ENCODE measurements around the gene MRPL36.

Gene MRPL36

GRCh38 chr5:1771149-1772065, 28.2 kb downstream of the MRPL36 start:
- ChIA-PET CTCF (interaction anchor here (0.8 kb wide), 1 partner anchor 9 kb away, joined by 3 read pairs; no protein-coding TSS in a partner anchor), POLR2A (interaction anchor here (0.9 to 1.3 kb wide), 2 partner anchors 29 to 30 kb away, joined by 3 to 4 read pairs; partner anchors contain the start of gene NDUFS6)
- no peak for DNase-seq (ENCODE audit: extremely low spot score)
- TF ChIP-seq PKNOX1 (IDR thresholded peaks at IDR 0.05): no peak
- TF ChIP-seq NFRKB (IDR thresholded peaks at IDR 0.05): no peak
- TF ChIP-seq SUZ12 (IDR thresholded peaks at IDR 0.05): no peak
- TF ChIP-seq L3MBTL2 (conservative IDR thresholded peaks at IDR 0.05): no peak
- no peak for TF ChIP-seq ARNT (IDR thresholded peaks at IDR 0.05)
- TF ChIP-seq FOXM1 (IDR thresholded peaks at IDR 0.05; ENCODE audit: borderline replicate concordance): no peak
- TF ChIP-seq BHLHE40 (IDR thresholded peaks at IDR 0.05; ENCODE audit: borderline replicate concordance): no peak

- ChIA-PET CTCF (no interaction called here), POLR2A (interaction anchor here (1.3 kb wide), 1 partner anchor 31 kb away, joined by 4 read pairs; the partner anchor contains the start of gene NDUFS6)
- TF ChIP-seq L3MBTL2 (conservative IDR thresholded peaks at IDR 0.05): no peak
- no peak for TF ChIP-seq ZNF384 (IDR thresholded peaks at IDR 0.05)
- no peak for TF ChIP-seq PKNOX1 (IDR thresholded peaks at IDR 0.05)
- no peak for TF ChIP-seq LEF1 (IDR thresholded peaks at IDR 0.05; ENCODE audit: borderline replicate concordance)
- no peak for TF ChIP-seq SP1 (IDR thresholded peaks at IDR 0.05)
- no peak for TF ChIP-seq BHLHE40 (IDR thresholded peaks at IDR 0.05; ENCODE audit: borderline replicate concordance)
- no peak for TF ChIP-seq HDGF (IDR thresholded peaks at IDR 0.05; ENCODE audit: borderline replicate concordance)
- TF ChIP-seq TARDBP (IDR thresholded peaks at IDR 0.05): no peak
- no peak for TF ChIP-seq FOXM1 (IDR thresholded peaks at IDR 0.05; ENCODE audit: borderline replicate concordance)
- TF ChIP-seq ARNT (IDR thresholded peaks at IDR 0.05): no peak
- no peak for TF ChIP-seq NFRKB (IDR thresholded peaks at IDR 0.05)
- no peak for TF ChIP-seq SUZ12 (IDR thresholded peaks at IDR 0.05)
- TF ChIP-seq FOXK2 (IDR thresholded peaks at IDR 0.05): no peak
- no peak for TF ChIP-seq FOXA1 (IDR thresholded peaks at IDR 0.05)
- DNase-seq (ENCODE audit: extremely low spot score): no peak
Measured at GRCh38 chr5:1770443-1770802, 29.2 kb downstream of the MRPL36 start.

GRCh38 chr5:1769752-1770442, 29.7 kb downstream of the MRPL36 start:
- CTCF ChIA-PET: no interaction called here
- POLR2A ChIA-PET: no interaction called here
- DNase-seq (ENCODE audit: extremely low spot score): no peak
- TF ChIP-seq TARDBP (IDR thresholded peaks at IDR 0.05) (no peak), CTBP1 (IDR thresholded peaks at IDR 0.05; ENCODE audit: borderline replicate concordance) (no peak), L3MBTL2 (conservative IDR thresholded peaks at IDR 0.05) (no peak), ARNT (IDR thresholded peaks at IDR 0.05) (no peak), FOXM1 (IDR thresholded peaks at IDR 0.05; ENCODE audit: borderline replicate concordance) (no peak), NFRKB (IDR thresholded peaks at IDR 0.05) (no peak), FOXA1 (IDR thresholded peaks at IDR 0.05) (no peak), FOXK2 (IDR thresholded peaks at IDR 0.05) (no peak), ELF4 (IDR thresholded peaks at IDR 0.05) (no peak), HDGF (IDR thresholded peaks at IDR 0.05; ENCODE audit: borderline replicate concordance) (no peak), ZNF384 (IDR thresholded peaks at IDR 0.05) (no peak), BHLHE40 (IDR thresholded peaks at IDR 0.05; ENCODE audit: borderline replicate concordance) (no peak), SUZ12 (IDR thresholded peaks at IDR 0.05) (no peak), SP1 (IDR thresholded peaks at IDR 0.05) (no peak), PKNOX1 (IDR thresholded peaks at IDR 0.05) (no peak), LEF1 (IDR thresholded peaks at IDR 0.05; ENCODE audit: borderline replicate concordance) (no peak)

- no peak for DNase-seq (ENCODE audit: extremely low spot score)
- no peak for TF ChIP-seq SUZ12 (IDR thresholded peaks at IDR 0.05)
- TF ChIP-seq ELF4 (IDR thresholded peaks at IDR 0.05): no peak
- TF ChIP-seq FOXK2 (IDR thresholded peaks at IDR 0.05): no peak
- no peak for TF ChIP-seq PKNOX1 (IDR thresholded peaks at IDR 0.05)
- no peak for TF ChIP-seq LEF1 (IDR thresholded peaks at IDR 0.05; ENCODE audit: borderline replicate concordance)
- TF ChIP-seq L3MBTL2 (conservative IDR thresholded peaks at IDR 0.05): no peak
- no peak for TF ChIP-seq FOXA1 (IDR thresholded peaks at IDR 0.05)
- TF ChIP-seq FOXM1 (IDR thresholded peaks at IDR 0.05; ENCODE audit: borderline replicate concordance): no peak
- no peak for TF ChIP-seq NFRKB (IDR thresholded peaks at IDR 0.05)
- TF ChIP-seq ZNF384 (IDR thresholded peaks at IDR 0.05): no peak
- TF ChIP-seq TARDBP (IDR thresholded peaks at IDR 0.05): no peak
- no peak for TF ChIP-seq ARNT (IDR thresholded peaks at IDR 0.05)
- TF ChIP-seq BHLHE40 (IDR thresholded peaks at IDR 0.05; ENCODE audit: borderline replicate concordance): no peak
- TF ChIP-seq SP1 (IDR thresholded peaks at IDR 0.05): no peak
- TF ChIP-seq HDGF (IDR thresholded peaks at IDR 0.05; ENCODE audit: borderline replicate concordance): no peak
- TF ChIP-seq CTBP1 (IDR thresholded peaks at IDR 0.05; ENCODE audit: borderline replicate concordance): no peak
- POLR2A ChIA-PET: no interaction called here
- CTCF ChIA-PET: no interaction called here
Measured at GRCh38 chr5:1769017-1769640, 30.5 kb downstream of the MRPL36 start.

Data from HEK293T (cell line).